Myocyte (in vitro differentiated cells): ENCODE measurements around the gene MAEA. TPM values are rescaled to one million over a fixed set of nuclear protein-coding genes. Genes with fewer than 3 reads are reported as not detected.

Experiments
- DNase-seq: peaks from one replicate; pipeline ENCODE4 v3.0.0-alpha.2; 2012; ENCODE audit warnings: low read depth
- total RNA-seq: library from RNA; depleted of rRNA; stranded (reverse); fragments of >200 nt; gene quantifications from 2 replicates; pipeline ENCODE4 v1.2.3, GENCODE V29; 2014

Gene MAEA
- total RNA-seq, 1 donor from 2014 or later = 47.8 TPM

- DNase-seq = no peak
These were observed 8.8 kb downstream of the MAEA start for GRCh38 chr4:1298461-1298860.

DNA sequence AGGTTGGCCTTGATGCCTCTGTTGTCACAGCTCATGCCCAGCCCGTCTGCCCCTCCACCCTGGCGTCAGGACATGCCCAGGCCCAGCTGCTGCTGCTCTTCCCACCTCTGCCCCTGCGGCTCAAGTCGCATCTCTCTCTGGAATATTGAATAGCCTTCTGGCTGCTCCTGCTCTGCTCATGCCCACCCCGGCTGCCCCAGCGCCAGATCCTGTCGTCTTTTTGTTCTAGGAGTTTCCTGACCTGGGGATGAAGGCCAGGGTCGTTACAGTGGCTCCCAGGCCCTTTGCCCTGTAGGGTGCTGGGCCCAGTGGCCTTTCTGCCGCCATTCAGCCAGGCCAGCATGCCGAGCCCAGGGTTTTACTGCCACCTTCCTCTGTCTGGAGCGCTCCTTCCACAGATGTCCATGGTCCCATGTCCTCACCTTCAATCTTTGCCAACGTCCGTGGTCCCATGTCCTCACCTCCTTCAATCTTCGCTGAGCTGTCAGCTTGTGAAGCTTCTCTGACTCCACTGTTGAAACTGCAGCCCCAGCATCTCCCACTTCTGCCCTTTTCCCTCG lies 9.7 kb downstream of the MAEA start:
- peak; percentile 29 for DNase-seq

GRCh38 chr4:1300466-1301455 lies 11.1 kb downstream of the MAEA start:
- peak; percentile 91 for DNase-seq

DNA sequence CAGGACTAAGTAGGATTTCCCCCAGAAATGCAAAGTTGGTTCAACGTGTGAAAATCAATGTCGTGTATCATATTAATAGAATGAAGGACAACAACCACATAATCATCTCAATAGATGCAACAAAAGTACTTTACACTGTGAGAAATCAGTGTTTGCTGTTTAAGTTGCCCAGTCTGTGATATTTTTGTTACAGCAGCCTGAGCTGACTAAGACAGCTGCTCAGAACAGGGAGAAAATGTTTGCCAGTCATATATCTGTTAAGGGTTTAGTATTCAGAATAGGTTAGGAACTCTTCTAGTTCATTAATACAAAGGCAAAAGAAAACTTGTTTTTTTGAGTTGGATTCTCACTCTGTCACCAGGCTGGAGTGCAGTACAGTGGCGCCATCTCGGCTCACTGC lies 12.5 kb downstream of the MAEA start:
- no peak for DNase-seq

DNA sequence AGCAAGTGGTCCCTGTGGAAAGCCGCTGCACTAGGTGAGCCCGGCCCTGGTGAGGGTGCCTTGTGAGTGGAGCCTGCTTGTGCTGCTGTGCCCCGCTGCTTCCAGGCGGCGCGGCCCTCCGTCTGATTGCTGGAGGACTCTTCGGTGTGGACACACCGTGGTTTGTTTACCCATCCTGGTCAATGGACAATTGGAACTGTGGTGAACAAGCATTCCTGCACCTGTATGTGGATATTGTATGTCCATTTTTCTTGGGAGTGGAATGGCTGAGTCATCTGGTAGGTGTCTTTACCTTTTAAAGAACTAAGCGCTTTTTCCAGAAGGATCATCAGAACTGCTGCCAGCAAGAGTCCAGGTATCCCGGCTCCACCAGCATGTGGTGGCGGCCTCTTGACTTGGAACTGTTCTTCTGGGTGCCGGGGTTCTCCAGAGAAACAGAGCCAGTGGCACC lies 15.6 kb downstream of the MAEA start:
- no peak for DNase-seq

DNA sequence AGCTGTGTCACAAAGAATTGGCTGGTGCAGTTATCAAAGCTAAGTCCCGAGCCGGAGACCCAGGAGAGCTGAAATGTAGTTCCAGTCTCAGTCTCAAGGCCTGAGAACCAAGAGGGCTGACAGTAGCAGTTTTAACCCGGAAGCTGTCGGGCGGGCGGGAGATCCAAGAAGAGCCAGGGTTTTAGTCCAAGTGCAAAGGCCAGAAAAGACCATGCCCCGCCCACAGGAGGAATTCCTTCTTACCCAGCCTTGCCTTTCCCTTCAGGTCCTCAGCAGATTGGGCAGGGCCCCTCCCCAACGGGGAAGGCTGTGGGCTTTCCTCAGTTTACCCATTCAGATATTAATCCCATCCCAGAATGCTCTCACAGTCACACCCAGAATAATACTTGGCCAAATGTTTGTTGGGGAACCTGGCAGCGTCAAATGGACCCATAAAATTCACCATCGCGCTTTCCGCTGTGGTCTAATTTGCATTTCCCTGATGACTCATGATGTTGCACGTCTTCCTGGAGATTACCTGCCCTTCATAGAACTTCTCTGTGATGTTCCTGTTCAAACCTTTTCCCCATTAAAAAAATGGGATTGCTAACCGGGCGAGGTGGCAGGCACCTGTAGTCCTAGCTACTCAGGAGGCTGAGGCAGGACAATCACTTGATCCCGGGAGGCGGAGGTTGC lies 16.2 kb downstream of the MAEA start:
- DNase-seq = no peak

- DNase-seq = no peak
These were observed 18.5 kb downstream of the MAEA start for GRCh38 chr4:1307951-1308735.

DNA sequence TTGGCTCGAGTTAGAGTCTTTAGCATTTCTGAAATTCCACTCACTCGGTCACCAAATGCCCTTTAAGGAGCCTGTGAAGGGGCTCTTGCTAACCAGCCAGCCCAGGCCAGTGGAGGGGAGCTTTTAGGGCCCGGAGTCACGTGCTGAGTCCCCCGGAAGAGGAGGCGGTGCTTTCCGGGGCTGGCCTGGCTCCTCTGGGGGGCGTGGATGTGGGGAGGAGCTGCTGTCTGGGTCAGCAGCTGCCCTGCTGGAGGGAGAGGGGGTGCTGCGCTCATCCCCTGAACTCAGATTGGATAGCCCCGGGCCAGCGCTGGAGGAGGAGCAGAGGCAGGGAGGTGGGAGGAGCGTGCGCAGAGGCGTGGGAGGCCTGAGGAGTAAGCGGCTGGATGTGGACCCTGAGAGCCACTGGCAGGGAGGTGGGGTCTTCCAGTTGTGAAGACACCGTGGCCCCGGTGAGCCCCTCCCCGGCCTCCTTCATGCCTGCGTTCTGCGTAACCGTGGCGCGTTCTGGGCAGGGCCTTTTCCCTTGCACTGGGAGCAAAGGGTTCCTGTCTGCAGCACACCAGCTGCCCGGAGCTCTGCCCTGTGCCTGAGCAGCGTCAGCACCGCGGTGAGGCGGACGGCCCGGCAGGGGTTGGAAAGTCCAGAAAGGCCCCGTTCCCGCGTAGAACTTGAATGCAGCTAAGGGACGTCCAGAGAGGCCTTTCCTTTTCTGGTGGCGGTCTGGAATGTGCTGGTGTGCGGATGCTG lies 19.7 kb downstream of the MAEA start:
- peak; percentile 96 for DNase-seq

- DNase-seq = no peak
These were observed 20.5 kb downstream of the MAEA start for GRCh38 chr4:1310031-1310795.

DNA sequence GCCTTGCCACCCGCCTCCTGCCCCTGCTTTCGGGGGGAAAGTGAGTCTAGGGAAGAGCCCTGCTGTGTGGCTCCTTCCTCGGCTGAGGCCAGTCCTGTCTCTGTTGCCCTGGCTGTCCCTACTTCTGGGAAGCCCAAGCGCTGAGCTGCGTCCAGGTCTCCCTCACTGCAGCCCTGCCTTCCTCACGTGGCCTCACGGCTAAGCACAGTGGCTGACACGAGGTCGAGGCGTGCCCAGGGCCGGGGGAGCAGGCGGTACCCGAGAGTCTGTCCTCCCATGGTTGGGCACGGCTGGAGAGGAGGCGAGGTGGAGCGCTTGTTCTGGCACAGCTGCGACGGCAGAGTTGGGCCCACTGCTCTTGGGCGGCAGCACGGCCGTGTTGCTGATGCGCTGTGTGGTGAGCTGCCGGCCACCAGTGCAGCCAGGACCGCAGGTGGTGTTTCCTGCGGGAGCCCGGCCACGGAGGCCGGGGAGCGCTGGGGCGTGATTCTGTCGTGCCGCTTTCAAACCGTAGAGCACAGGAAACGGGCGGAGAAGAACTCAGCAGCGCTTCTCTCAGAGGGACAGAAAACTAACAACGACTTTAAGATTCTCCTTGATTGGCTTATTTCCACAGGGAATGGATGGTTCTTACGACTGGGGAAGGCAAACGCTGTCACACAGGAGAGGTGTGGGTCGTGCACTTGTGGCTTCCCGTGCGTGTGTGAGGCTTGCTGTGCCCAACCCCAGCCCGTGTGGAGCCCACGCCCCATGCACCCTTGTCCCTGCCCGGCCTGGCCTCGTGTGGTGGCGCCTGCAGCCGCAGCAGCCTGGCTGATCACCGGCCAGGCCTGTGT lies 21.3 kb downstream of the MAEA start:
- no peak for DNase-seq

- DNase-seq = no peak
These were observed 23.3 kb downstream of the MAEA start for GRCh38 chr4:1312821-1313640.

DNA sequence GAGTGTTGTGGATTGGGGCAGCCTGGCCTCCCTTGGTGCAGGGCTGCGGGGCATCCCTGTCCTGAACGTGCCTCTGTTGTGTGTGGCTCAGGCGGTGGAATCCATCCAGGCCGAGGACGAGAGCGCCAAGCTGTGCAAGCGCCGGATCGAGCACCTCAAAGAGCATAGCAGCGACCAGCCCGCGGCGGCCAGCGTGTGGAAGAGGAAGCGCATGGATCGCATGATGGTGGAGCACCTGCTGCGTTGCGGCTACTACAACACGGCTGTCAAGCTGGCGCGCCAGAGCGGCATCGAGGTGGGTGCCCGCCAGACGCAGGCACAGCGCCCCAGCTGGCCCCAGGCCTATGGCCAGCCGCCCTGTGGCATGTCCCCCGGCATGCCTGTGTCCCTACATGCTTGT lies 25.6 kb downstream of the MAEA start:
- no peak for DNase-seq

- DNase-seq = no peak
These were observed 26.3 kb downstream of the MAEA start for GRCh38 chr4:1315836-1316536.

DNA sequence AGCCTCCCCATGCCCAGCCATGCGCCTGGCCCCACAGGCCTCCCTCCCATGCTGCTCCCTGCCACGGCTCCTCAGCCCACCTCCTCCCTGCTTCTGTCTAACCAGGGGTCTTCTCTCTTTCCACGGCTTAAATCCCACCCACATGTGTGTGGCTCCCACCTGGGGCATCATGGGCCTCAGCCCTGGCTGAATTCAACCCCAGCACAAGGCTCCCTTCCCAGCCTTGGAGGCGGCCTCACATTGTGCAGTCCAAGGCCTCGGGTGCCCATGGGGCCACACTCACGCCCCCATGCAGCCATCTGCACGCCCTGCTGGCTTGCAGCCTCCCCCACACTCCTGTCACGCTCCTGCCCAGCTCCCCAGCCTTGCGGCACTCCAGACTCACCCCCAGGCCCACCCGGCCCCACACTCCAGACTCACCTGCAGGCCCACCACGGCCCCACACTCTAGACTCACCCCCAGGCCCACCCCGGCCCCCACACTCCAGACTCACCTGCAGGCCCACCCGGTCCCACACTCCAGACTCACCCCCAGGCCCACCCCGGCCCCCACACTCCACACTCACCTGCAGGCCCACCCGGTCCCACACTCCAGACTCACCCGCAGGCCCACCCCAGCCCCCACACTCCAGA lies 27.0 kb downstream of the MAEA start:
- no peak for DNase-seq

GRCh38 chr4:1317177-1318045 lies 27.7 kb downstream of the MAEA start:
- no peak for DNase-seq

GRCh38 chr4:1318046-1318375 lies 28.3 kb downstream of the MAEA start:
- DNase-seq = no peak
